GM10248 (cell line): ENCODE data around the gene SERINC5.
"Not testable (repeated sequence)": the region's sequence is repeated elsewhere in the genome, so short reads cannot be mapped to it uniquely, and the experiment has no call there.

Experiments used
- CTCF ChIA-PET: fragments of 300-600 bp; sonication (Branson Sonifier 250); formaldehyde crosslinking; extraction: SDS; loops from one replicate; lab custom pipeline; 2021; ENCODE audit warnings: antibody characterized with exemption; lab: Yijun Ruan, JAX
- POLR2A ChIA-PET: fragments of 350-650 bp; sonication (Branson Sonifier 250); formaldehyde crosslinking; extraction: SDS; loops from one replicate; lab custom pipeline; 2020; ENCODE audit warnings: antibody characterized with exemption; lab: Yijun Ruan, JAX
- DNase-seq: peaks from one replicate; pipeline ENCODE4 v3.0.0; 2012; ENCODE audit errors: extremely low spot score
- CTCF ChIP-seq: IDR thresholded peaks from 2 replicates; pipeline ENCODE4 v1.5.1; 2012; ENCODE audit warnings: mild to moderate bottlenecking, low read depth; ENCODE audit errors: extremely low read depth, missing control alignments, control extremely low read depth

SERINC5 gene

GRCh38 chr5:80207832-80208231 lies 48.0 kb downstream of the SERINC5 start:
- no peak for DNase-seq
- no peak for TF ChIP-seq CTCF
- CTCF ChIA-PET = no interaction called here
- POLR2A ChIA-PET = no interaction called here

- DNase-seq = no peak
- POLR2A ChIA-PET = interaction anchor here (0.6 kb wide), 1 partner anchor 41 kb away, joined by 3 read pairs; no protein-coding TSS in a partner anchor
- TF ChIP-seq CTCF = no peak
- CTCF ChIA-PET = interaction anchor here (0.9 kb wide), 1 partner anchor 11 kb away, joined by 3 read pairs; no protein-coding TSS in a partner anchor
Measured at GRCh38 chr5:80206282-80206681, 49.6 kb downstream of the SERINC5 start.

- TF ChIP-seq CTCF = no peak
- no peak for DNase-seq
- POLR2A ChIA-PET = interaction anchor here (0.5 kb wide), 1 partner anchor 1230 kb away, joined by 6 read pairs; no protein-coding TSS in a partner anchor
- CTCF ChIA-PET = interaction anchor here (0.9 to 1.5 kb wide), 4 partner anchors 9 to 114 kb away, joined by 3 to 6 read pairs (median 6); no protein-coding TSS in a partner anchor
Measured at GRCh38 chr5:80205846-80206245, 50.0 kb downstream of the SERINC5 start.

GRCh38 chr5:80204808-80205614 lies 50.8 kb downstream of the SERINC5 start:
- TF ChIP-seq CTCF = peak; percentile 5
- no peak for DNase-seq
- ChIA-PET CTCF (interaction anchor here (1.1 to 2.0 kb wide), 6 partner anchors 8 to 122 kb away, joined by 3 to 6 read pairs (median 5); no protein-coding TSS in a partner anchor), POLR2A (no interaction called here)

GRCh38 chr5:80201763-80202162 lies 54.1 kb downstream of the SERINC5 start:
- POLR2A ChIA-PET, DNase-seq: not testable (repeated sequence)
- CTCF ChIA-PET = interaction anchor here (1.4 to 2.6 kb wide), 2 partner anchors 9 to 10 kb away, joined by 3 to 10 read pairs; no protein-coding TSS in a partner anchor

GRCh38 chr5:80198920-80199319 lies 56.9 kb downstream of the SERINC5 start:
- DNase-seq = no peak
- ChIA-PET POLR2A (no interaction called here), CTCF (no interaction called here)
- no peak for TF ChIP-seq CTCF

- POLR2A ChIA-PET = no interaction called here
Measured at GRCh38 chr5:80198399-80198798, 57.4 kb downstream of the SERINC5 start.

More at GRCh38 chr5:80198399-80198798, 57.4 kb downstream of the SERINC5 start:
- TF ChIP-seq CTCF = no peak
- CTCF ChIA-PET = no interaction called here
- DNase-seq = no peak
